Activated T-cell treated with anti-CD3 and anti-CD28 coated beads for 24 hours (primary cell): ENCODE results near the gene ZNF407.

ENCODE experiments used
- DNase-seq: peaks from one replicate; pipeline ENCODE4 v3.0.0-alpha.2; 2020; ENCODE audit warnings: low read depth

Gene ZNF407

GRCh38 chr18:74789078-74789477, 191.4 kb downstream of the ZNF407 start:
- DNase-seq: no peak

GRCh38 chr18:74790451-74790850, 192.8 kb downstream of the ZNF407 start:
- DNase-seq: no peak

GRCh38 chr18:74791501-74792194, 194.0 kb downstream of the ZNF407 start:
- DNase-seq: no peak

- DNase-seq: no peak
Observed at GRCh38 chr18:74793746-74794145, 196.1 kb downstream of the ZNF407 start.

- DNase-seq: no peak
Observed at GRCh38 chr18:74795751-74796150, 198.1 kb downstream of the ZNF407 start.

- DNase-seq: no peak
Observed at GRCh38 chr18:74796211-74796610, 198.5 kb downstream of the ZNF407 start.

GRCh38 chr18:74796841-74797576, 199.3 kb downstream of the ZNF407 start:
- DNase-seq: no peak

GRCh38 chr18:74797577-74798151, 200.0 kb downstream of the ZNF407 start:
- no peak for DNase-seq

- DNase-seq: no peak
Observed at GRCh38 chr18:74799542-74799941, 201.9 kb downstream of the ZNF407 start.

- no peak for DNase-seq
Observed at GRCh38 chr18:74800098-74800497, 202.4 kb downstream of the ZNF407 start.

GRCh38 chr18:74803117-74803516, 205.4 kb downstream of the ZNF407 start:
- DNase-seq: no peak

GRCh38 chr18:74803769-74804168, 206.1 kb downstream of the ZNF407 start:
- DNase-seq: no peak

- no peak for DNase-seq
Observed at GRCh38 chr18:74804677-74805076, 207.0 kb downstream of the ZNF407 start.

GRCh38 chr18:74806073-74806472, 208.4 kb downstream of the ZNF407 start:
- no peak for DNase-seq

- DNase-seq: no peak
Observed at GRCh38 chr18:74806700-74807416, 209.2 kb downstream of the ZNF407 start.

- DNase-seq: no peak
Observed at GRCh38 chr18:74817576-74817975, 219.9 kb downstream of the ZNF407 start.

- DNase-seq: no peak
Observed at GRCh38 chr18:74818516-74819175, 221.0 kb downstream of the ZNF407 start.

GRCh38 chr18:74819433-74820059, 221.9 kb downstream of the ZNF407 start:
- DNase-seq: no peak

GRCh38 chr18:74820160-74820780, 222.6 kb downstream of the ZNF407 start:
- no peak for DNase-seq

- no peak for DNase-seq
Observed at GRCh38 chr18:74825460-74825859, 227.8 kb downstream of the ZNF407 start.

- DNase-seq: no peak
Observed at GRCh38 chr18:74826572-74826971, 228.9 kb downstream of the ZNF407 start.
